HepG2 (cell line): ENCODE results near the gene CRIM1. TPM values are rescaled to one million over a fixed set of nuclear protein-coding genes. Genes with fewer than 3 reads are reported as not detected.

Experiments used
- ATAC-seq: fragments of 200-7000 bp; cut with Tn5 transposase; 3 replicates; pipeline ENCODE4 v1.9.1; 2020; ENCODE audit warnings: mild to moderate bottlenecking, moderate library complexity
- BruUV-seq: library from RNA; stranded (reverse); fragments of 400-500 nt; replicated peaks from 2 replicates; lab custom pipeline; 2021; lab: Mats Ljungman, UMichigan
- CTCF ChIA-PET: fragments of 300-600 bp; formaldehyde crosslinking; extraction: SDS; loops from one replicate; lab custom pipeline; 2021; ENCODE audit warnings: low total read pairs, inconsistent platforms, low intra/inter-chr PET ratio; lab: Yijun Ruan, JAX
- POLR2A ChIA-PET: fragments of 350-600 bp; sonication (Branson Sonifier 250); formaldehyde crosslinking; loops from one replicate; lab custom pipeline; 2020; ENCODE audit warnings: antibody characterized with exemption, inconsistent platforms; lab: Yijun Ruan, JAX
- DNase-seq: peaks from one replicate; pipeline ENCODE4 v3.0.0-alpha.2; 2015; ENCODE audit warnings: low spot score
- FAIRE-seq: peaks from 3 replicates; lab custom pipeline; 2011; peaks lifted over from hg19 to GRCh38; lab: Jason Lieb, UNC
- H2AFZ ChIP-seq: one replicate; pipeline ENCODE4 v1.6.1; 2011; ENCODE audit warnings: low read length, inconsistent platforms
- H3K27ac ChIP-seq: fragments of 300-600 bp; 3 replicates; pipeline ENCODE4 v1.8.0; 2011; ENCODE audit warnings: mixed run types, mild to moderate bottlenecking, mixed read lengths, low read length, inconsistent platforms; ENCODE audit not compliant: insufficient read depth; ENCODE audit errors: extremely low read length
- H3K27me3 ChIP-seq, 2 experiments: fragments of 200-600 bp in 1 of 2; 2 replicates in 1 of 2; 3 replicates in 1 of 2; pipeline versions ENCODE4 v1.6.0 to v1.8.0; 2011; ENCODE audit warnings: low read length in 2 of 2, mild to moderate bottlenecking in 2 of 2, moderate library complexity in 2 of 2, inconsistent platforms in 1 of 2; ENCODE audit not compliant: insufficient read depth in 2 of 2, control insufficient read depth in 1 of 2
- H3K36me3 ChIP-seq, 2 experiments: fragments of 200-600 bp in 1 of 2; replicated peaks in 1 of 2; 2 replicates in 1 of 2; 3 replicates in 1 of 2; pipeline versions ENCODE4 v1.5.1 to v1.8.0; 2011; ENCODE audit warnings: low read length in 2 of 2, inconsistent platforms in 1 of 2; ENCODE audit not compliant: insufficient read depth in 2 of 2, control insufficient read depth in 1 of 2
- H3K4me1 ChIP-seq: 2 replicates; pipeline ENCODE4 v1.5.1; 2012; ENCODE audit warnings: low read length, inconsistent platforms; ENCODE audit not compliant: insufficient read depth
- H3K4me2 ChIP-seq: 2 replicates; pipeline ENCODE4 v1.6.0; 2011; ENCODE audit warnings: low read depth, low read length, inconsistent platforms
- H3K4me3 ChIP-seq, 3 experiments: fragments of 200-600 bp in 1 of 3; sonication (generic), shearing (Covaris generic) in 1 of 3; replicated peaks in 1 of 3; 2 replicates each; pipeline ENCODE4 v1.5.1; 2011 to 2016; ENCODE audit warnings: low read length in 3 of 3, inconsistent platforms in 2 of 3, low read depth in 2 of 3, mild to moderate bottlenecking in 2 of 3, control low read depth in 1 of 3, mixed read lengths in 1 of 3; ENCODE audit not compliant: insufficient read depth in 1 of 3
- H3K79me2 ChIP-seq: one replicate; pipeline ENCODE4 v1.6.1; 2011; ENCODE audit warnings: low read length, inconsistent platforms; ENCODE audit not compliant: insufficient read depth
- H3K9ac ChIP-seq: 2 replicates; pipeline ENCODE4 v1.6.0; 2011; ENCODE audit warnings: mild to moderate bottlenecking, low read depth, low read length, inconsistent platforms; ENCODE audit not compliant: insufficient read depth
- H3K9me3 ChIP-seq: 2 replicates; pipeline ENCODE4 v1.5.1; 2012; ENCODE audit warnings: mild to moderate bottlenecking, low read length
- H4K20me1 ChIP-seq: 2 replicates; pipeline ENCODE4 v1.6.0; 2011; ENCODE audit warnings: inconsistent platforms, mild to moderate bottlenecking, low read length, moderate library complexity; ENCODE audit not compliant: insufficient read depth
- FOXO1 ChIP-seq: sonication (generic); formaldehyde crosslinking; IDR thresholded peaks from 2 replicates; pipeline ENCODE4 v1.4.0; 2020; ENCODE audit warnings: missing genetic modification reagents
- HNRNPK ChIP-seq: fragments of 200-400 bp; formaldehyde crosslinking; IDR thresholded peaks from 2 replicates; pipeline ENCODE4 v1.6.1; 2018; ENCODE audit warnings: low read length, low read depth, moderate library complexity, mild to moderate bottlenecking; ENCODE audit not compliant: poor library complexity, severe bottlenecking
- MED8 ChIP-seq: sonication (generic); formaldehyde crosslinking; IDR thresholded peaks from 2 replicates; pipeline ENCODE4 v1.8.1; 2023; ENCODE audit warnings: mild to moderate bottlenecking, missing genetic modification reagents; ENCODE audit not compliant: insufficient replicate concordance
- MEIS1 ChIP-seq: sonication (generic); formaldehyde crosslinking; IDR thresholded peaks from 2 replicates; pipeline ENCODE4 v1.9.0; 2021; ENCODE audit warnings: mild to moderate bottlenecking, missing genetic modification reagents, moderate library complexity, borderline replicate concordance
- NCOR1 ChIP-seq: fragments of 200-600 bp; sonication (generic); IDR thresholded peaks from 2 replicates; pipeline ENCODE4 v1.7.0; 2017; ENCODE audit warnings: antibody characterized with exemption, low read length, borderline replicate concordance
- SETDB1 ChIP-seq: sonication (generic); formaldehyde crosslinking; IDR thresholded peaks from 2 replicates; pipeline ENCODE4 v1.5.1; 2020; ENCODE audit warnings: missing genetic modification reagents, mild to moderate bottlenecking, borderline replicate concordance
- SMAD9 ChIP-seq: sonication (generic); formaldehyde crosslinking; IDR thresholded peaks from 2 replicates; pipeline ENCODE4 v1.5.1; 2020; ENCODE audit warnings: mild to moderate bottlenecking, missing genetic modification reagents
- SOX13 ChIP-seq, 3 experiments: fragments of 450-650 bp in 1 of 3; sonication (generic) in 1 of 3; formaldehyde crosslinking in 1 of 3; IDR thresholded peaks in 2 of 3; conservative IDR thresholded peaks in 1 of 3; 2 replicates each; pipeline versions ENCODE4 v1.5.0 to v1.6.1; 2016 to 2020; ENCODE audit warnings: antibody characterized with exemption in 1 of 3, mild to moderate bottlenecking in 1 of 3, missing compliant biosample characterization in 1 of 3, missing genetic modification reagents in 1 of 3, moderate library complexity in 1 of 3
- ZNF230 ChIP-seq: sonication (generic); formaldehyde crosslinking; IDR thresholded peaks from 2 replicates; pipeline ENCODE4 v1.4.0; 2020; ENCODE audit warnings: mild to moderate bottlenecking, missing genetic modification reagents
- ZNF329 ChIP-seq: sonication (generic); formaldehyde crosslinking; IDR thresholded peaks from 2 replicates; pipeline ENCODE4 v1.9.0; 2021; ENCODE audit warnings: low read depth, mild to moderate bottlenecking, missing genetic modification reagents
- ZNF441 ChIP-seq: sonication (generic); formaldehyde crosslinking; IDR thresholded peaks from 2 replicates; pipeline ENCODE4 v1.7.0; 2021; ENCODE audit warnings: missing genetic modification reagents, borderline replicate concordance
- ZNF629 ChIP-seq: sonication (generic); formaldehyde crosslinking; conservative IDR thresholded peaks from 2 replicates; pipeline ENCODE4 v1.5.0; 2020; ENCODE audit warnings: missing genetic modification reagents
- WGBS: methylation state at CpG from one replicate; pipeline ENCODE4 v1.1.6; 2017; ENCODE audit warnings: low lambda C conversion rate; 5-methylcytosine and 5-hydroxymethylcytosine counted together
- in situ Hi-C: cut with HindIII; loops from 2 replicates; pipeline ENCODE4 v1.10.0; 2017; ENCODE audit warnings: low pct_unique_long_range_greater_than_20kb; ENCODE audit not compliant: extremely low pct_ligation_motif_present
- intact Hi-C: fragments of 100-400 bp; cut with micrococcal nuclease; formaldehyde crosslinking; loops from one replicate; pipeline ENCODE4 v1.10.0; 2022; ENCODE audit not compliant: unreplicated experiment
- polyA plus RNA-seq, 8 experiments: library from polyadenylated mRNA; depleted of rRNA in 3 of 8; stranded (reverse) in 7 of 8; unstranded in 1 of 8; fragments of >200 nt; fragmentation: Illumina TruSeq in 4 of 8; extraction: Trizol in 4 of 8; gene quantifications; 2 replicates each; pipeline versions ENCODE4 v1.2.1 to v1.2.3, GENCODE V29; 2011 to 2016; ENCODE audit warnings: low read depth in 4 of 8, missing spikeins in 1 of 8, mixed read lengths in 1 of 8; ENCODE audit not compliant: insufficient read depth in 1 of 8
- total RNA-seq, 5 experiments: library from RNA; depleted of rRNA; stranded (reverse); fragments of >200 nt; fragmentation: Illumina TruSeq; extraction: Trizol; gene quantifications; 2 replicates each; pipeline ENCODE4 v1.2.3, GENCODE V29; 2016; ENCODE audit warnings: low read depth in 1 of 5
- TF ChIP-seq, protein P1 (sequence below): fragments of 450-650 bp; IDR thresholded peaks from 2 replicates; pipeline ENCODE4 v1.6.1; 2017; ENCODE audit warnings: mild to moderate bottlenecking

Gene CRIM1
- total and polyA plus RNA-seq, 2 of the 13 experiments (the other 11 are each of a cell fraction or from before 2014, with no cell fraction given), result 39.1 to 69.9 TPM

DNA sequence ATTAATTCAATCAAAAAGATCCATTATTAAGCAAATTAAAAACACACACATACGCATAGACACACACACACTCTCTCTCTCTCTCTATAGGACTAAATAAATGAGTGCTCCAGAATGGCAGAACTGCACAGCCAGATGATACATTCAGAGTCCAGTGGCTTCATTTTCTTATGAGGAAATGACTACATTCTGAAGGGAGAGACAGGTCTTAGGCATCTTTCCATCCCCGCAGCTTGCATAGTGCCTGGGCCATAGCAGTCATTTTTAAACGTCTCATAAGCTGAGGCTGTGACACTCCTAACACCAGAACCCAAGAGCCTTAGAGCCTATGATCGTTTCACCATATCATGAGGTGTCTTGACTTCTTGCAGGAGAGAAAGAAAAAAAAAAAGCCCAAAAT lies 211.3 kb downstream of the CRIM1 start (continued):
- TF ChIP-seq, protein P1, sequence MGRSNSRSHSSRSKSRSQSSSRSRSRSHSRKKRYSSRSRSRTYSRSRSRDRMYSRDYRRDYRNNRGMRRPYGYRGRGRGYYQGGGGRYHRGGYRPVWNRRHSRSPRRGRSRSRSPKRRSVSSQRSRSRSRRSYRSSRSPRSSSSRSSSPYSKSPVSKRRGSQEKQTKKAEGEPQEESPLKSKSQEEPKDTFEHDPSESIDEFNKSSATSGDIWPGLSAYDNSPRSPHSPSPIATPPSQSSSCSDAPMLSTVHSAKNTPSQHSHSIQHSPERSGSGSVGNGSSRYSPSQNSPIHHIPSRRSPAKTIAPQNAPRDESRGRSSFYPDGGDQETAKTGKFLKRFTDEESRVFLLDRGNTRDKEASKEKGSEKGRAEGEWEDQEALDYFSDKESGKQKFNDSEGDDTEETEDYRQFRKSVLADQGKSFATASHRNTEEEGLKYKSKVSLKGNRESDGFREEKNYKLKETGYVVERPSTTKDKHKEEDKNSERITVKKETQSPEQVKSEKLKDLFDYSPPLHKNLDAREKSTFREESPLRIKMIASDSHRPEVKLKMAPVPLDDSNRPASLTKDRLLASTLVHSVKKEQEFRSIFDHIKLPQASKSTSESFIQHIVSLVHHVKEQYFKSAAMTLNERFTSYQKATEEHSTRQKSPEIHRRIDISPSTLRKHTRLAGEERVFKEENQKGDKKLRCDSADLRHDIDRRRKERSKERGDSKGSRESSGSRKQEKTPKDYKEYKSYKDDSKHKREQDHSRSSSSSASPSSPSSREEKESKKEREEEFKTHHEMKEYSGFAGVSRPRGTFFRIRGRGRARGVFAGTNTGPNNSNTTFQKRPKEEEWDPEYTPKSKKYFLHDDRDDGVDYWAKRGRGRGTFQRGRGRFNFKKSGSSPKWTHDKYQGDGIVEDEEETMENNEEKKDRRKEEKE, result no peak
- TF ChIP-seq NCOR1 (no peak), SMAD9 (CRISPR knock-in tag) (no peak), SETDB1 (no peak), MEIS1 (CRISPR knock-in tag) (no peak), ZNF441 (CRISPR knock-in tag) (no peak), ZNF230 (CRISPR knock-in tag) (no peak), SOX13 (IDR thresholded peaks at IDR 0.05) (no peak), SOX13 (CRISPR knock-in tag; conservative IDR thresholded peaks at IDR 0.05 in 1 of 2, IDR thresholded peaks at IDR 0.05 in 1 of 2) (no peak), FOXO1 (CRISPR knock-in tag) (no peak), ZNF329 (no peak)
- TF ChIP-seq, all 625 proteins: peak for 0

DNA sequence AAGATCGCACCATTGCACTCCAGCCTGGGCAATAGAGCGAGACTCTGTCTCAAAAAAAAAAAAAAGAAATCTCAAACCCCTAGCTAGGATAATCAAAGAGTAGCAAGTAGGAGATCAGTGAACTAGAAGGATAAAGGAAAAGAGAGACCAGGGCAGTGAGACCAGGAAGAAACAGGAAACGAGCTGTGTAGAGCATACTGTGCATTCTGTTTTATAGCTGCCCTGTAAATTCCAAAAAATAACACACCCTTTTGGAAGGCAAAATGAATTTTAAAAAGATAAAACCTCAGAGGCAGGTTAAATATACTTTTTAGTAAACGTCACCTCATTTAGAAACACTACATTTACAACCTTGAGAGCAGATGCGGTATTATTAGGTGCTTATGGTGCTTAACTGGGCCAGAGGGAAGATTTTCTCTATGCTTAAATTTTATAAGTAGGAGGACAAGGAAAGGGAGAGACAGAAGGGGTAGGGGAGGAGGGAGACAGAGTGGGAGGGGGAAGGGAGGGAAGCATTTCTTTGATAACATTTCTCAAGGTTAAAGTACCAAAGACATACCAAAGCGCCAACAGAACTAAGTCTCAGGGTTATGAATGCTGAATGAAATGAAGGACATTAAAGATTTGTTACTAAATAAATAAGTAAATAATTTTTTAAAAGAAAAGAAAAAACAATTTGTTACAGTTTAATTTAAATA lies 212.3 kb downstream of the CRIM1 start:
- WGBS, result 98% methylated on average over 6 of the region's 6 CpGs
- Histone ChIP-seq H3K9me3 (no peaks in the 10 kb centered on the region), H3K79me2 (no peaks in the 10 kb centered on the region), H3K4me1 (peaks cover 15% of the 10 kb centered on the region), H3K4me2 (no peak overlapping the region), H3K36me3 (peaks cover 2 to 38% of the 10 kb centered on the region in 2 experiments; a peak in 4 of 5 replicates), H3K27me3 (no peaks in the 10 kb centered on the region), H3K27ac (no peak overlapping the region), H2AFZ (no peak overlapping the region), H3K9ac (no peak overlapping the region), H3K4me3 (no peak overlapping the region), H4K20me1 (no peaks in the 10 kb centered on the region)
- CTCF ChIA-PET, result no interaction called here
- POLR2A ChIA-PET, result no interaction called here
- no TSS peak for BruUV-seq
- intact Hi-C loops (no loop called here), in situ Hi-C loops (no loop called here)
- TF ChIP-seq MED8 (CRISPR knock-in tag) (no peak), ZNF629 (CRISPR knock-in tag) (no peak), HNRNPK (peak; percentile 58)
- no peak for FAIRE-seq
- no peak for ATAC-seq
- DNase-seq, result no peak
